Osteoblast (primary cell): Measurements from ENCODE around the gene TNNC1. TPM values are rescaled to one million over a fixed set of nuclear protein-coding genes. Genes with fewer than 3 reads are reported as not detected.
A peak's percentile ranks its signal among the peaks of the same experiment; 100 is the strongest.

Source experiments
- DNase-seq: peaks from one replicate; pipeline ENCODE4 v3.0.0; 2011; ENCODE audit warnings: low spot score, mixed read lengths; ENCODE audit not compliant: insufficient read length; ENCODE audit errors: missing footprints
- H2AFZ ChIP-seq: 2 replicates; pipeline ENCODE4 v1.6.0; 2011; ENCODE audit warnings: mild to moderate bottlenecking, low read length
- H3K27ac ChIP-seq: 2 replicates; pipeline ENCODE4 v1.5.1; 2011; ENCODE audit warnings: mild to moderate bottlenecking, low read depth, low read length, moderate library complexity
- H3K27me3 ChIP-seq: 2 replicates; pipeline ENCODE4 v1.6.0; 2012; ENCODE audit warnings: mild to moderate bottlenecking, control low read depth, inconsistent platforms, low read length, moderate library complexity; ENCODE audit not compliant: insufficient read depth
- H3K36me3 ChIP-seq: 2 replicates; pipeline ENCODE4 v1.5.1; 2011; ENCODE audit warnings: mild to moderate bottlenecking, low read length, control low read depth, moderate library complexity; ENCODE audit not compliant: insufficient read depth
- H3K4me1 ChIP-seq: 2 replicates; pipeline ENCODE4 v1.5.1; 2011; ENCODE audit warnings: mild to moderate bottlenecking, low read length, control low read depth, moderate library complexity; ENCODE audit not compliant: insufficient read depth
- H3K4me2 ChIP-seq: 2 replicates; pipeline ENCODE4 v1.6.0; 2011; ENCODE audit warnings: mild to moderate bottlenecking, low read length; ENCODE audit not compliant: insufficient read depth
- H3K4me3 ChIP-seq: fragments of 200-600 bp; sonication (generic); 3 replicates; pipeline ENCODE4 v1.5.1; 2012; ENCODE audit warnings: mild to moderate bottlenecking, low read length, inconsistent platforms; ENCODE audit not compliant: insufficient read depth
- H3K79me2 ChIP-seq: 2 replicates; pipeline ENCODE4 v1.6.0; 2012; ENCODE audit warnings: mild to moderate bottlenecking, low read length, control low read depth, inconsistent platforms; ENCODE audit not compliant: insufficient read depth
- H3K9me3 ChIP-seq: 2 replicates; pipeline ENCODE4 v1.5.1; 2011; ENCODE audit warnings: low read depth, low read length, control low read depth
- H4K20me1 ChIP-seq: 2 replicates; pipeline ENCODE4 v1.6.0; 2012; ENCODE audit warnings: mild to moderate bottlenecking, low read length, control low read depth; ENCODE audit not compliant: insufficient read depth
- total RNA-seq: library from RNA; depleted of rRNA; stranded (reverse); fragments of >200 nt; gene quantifications from 2 replicates; pipeline ENCODE4 v1.2.3, GENCODE V29; 2012
- TF ChIP-seq, protein P1 (sequence below): IDR thresholded peaks from 2 replicates; pipeline ENCODE4 v1.5.1; 2011; ENCODE audit warnings: mild to moderate bottlenecking, low read depth, low read length, moderate library complexity; ENCODE audit errors: extremely low read depth

TNNC1 gene
- total RNA-seq, 1 donor: 0.36 TPM

DNA sequence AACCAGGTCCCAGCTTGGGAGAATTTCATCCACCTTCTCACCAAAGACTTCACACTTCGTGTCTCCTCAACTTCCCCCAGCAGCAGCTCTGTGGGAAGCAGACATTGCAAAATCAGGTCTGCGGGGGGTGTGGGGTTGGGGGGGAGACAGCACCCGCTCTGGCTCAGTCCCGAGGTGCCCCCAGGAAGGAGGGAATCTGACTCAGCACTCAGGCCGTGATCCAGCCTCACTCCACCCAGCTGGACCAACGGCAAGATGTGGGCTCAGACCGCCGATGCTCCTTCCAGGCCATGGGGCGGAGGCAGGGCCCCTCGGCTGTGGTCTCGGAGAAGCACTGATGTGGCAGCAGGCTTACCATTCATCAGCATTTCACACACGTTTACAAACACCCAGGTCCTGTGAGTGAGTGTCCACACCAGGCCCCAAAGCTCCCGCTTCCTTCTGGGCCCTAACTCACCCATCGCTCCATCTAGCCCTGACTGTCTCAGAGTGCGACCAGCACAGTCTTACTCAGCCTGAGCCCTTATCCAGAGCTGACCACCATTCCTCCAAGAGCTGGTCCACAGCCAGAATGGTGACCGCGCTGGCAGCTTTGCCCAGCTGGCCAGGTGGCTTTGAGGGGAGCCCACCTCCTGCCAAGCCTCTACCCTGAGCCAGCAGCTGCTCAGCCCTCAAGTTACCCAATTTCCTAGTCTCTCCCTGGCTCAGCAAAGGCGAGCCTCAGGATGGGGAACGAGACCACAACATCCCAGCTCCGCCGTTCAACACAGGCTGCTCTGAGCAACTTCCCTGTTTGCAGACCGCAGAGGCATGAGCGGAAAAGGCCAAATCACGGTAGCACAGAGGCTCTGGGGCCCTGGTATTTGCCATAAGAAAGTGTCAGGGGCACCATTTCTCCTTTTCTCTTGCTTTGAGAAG, 44.6 kb upstream of the TNNC1 start:
- Histone ChIP-seq H3K4me3 (peak overlapping the region; percentile 23), H2AFZ (peak overlapping the region; percentile 81), H3K36me3 (no peaks in the 10 kb centered on the region), H3K27ac (peak overlapping the region; percentile 86), H4K20me1 (no peaks in the 10 kb centered on the region), H3K4me2 (peak overlapping the region; percentile 24), H3K79me2 (no peaks in the 10 kb centered on the region), H3K9me3 (no peaks in the 10 kb centered on the region), H3K4me1 (peaks cover 26% of the 10 kb centered on the region), H3K27me3 (no peaks in the 10 kb centered on the region)
- TF ChIP-seq, protein P1, sequence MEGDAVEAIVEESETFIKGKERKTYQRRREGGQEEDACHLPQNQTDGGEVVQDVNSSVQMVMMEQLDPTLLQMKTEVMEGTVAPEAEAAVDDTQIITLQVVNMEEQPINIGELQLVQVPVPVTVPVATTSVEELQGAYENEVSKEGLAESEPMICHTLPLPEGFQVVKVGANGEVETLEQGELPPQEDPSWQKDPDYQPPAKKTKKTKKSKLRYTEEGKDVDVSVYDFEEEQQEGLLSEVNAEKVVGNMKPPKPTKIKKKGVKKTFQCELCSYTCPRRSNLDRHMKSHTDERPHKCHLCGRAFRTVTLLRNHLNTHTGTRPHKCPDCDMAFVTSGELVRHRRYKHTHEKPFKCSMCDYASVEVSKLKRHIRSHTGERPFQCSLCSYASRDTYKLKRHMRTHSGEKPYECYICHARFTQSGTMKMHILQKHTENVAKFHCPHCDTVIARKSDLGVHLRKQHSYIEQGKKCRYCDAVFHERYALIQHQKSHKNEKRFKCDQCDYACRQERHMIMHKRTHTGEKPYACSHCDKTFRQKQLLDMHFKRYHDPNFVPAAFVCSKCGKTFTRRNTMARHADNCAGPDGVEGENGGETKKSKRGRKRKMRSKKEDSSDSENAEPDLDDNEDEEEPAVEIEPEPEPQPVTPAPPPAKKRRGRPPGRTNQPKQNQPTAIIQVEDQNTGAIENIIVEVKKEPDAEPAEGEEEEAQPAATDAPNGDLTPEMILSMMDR: no peak
- peak; percentile 98 for DNase-seq

DNA sequence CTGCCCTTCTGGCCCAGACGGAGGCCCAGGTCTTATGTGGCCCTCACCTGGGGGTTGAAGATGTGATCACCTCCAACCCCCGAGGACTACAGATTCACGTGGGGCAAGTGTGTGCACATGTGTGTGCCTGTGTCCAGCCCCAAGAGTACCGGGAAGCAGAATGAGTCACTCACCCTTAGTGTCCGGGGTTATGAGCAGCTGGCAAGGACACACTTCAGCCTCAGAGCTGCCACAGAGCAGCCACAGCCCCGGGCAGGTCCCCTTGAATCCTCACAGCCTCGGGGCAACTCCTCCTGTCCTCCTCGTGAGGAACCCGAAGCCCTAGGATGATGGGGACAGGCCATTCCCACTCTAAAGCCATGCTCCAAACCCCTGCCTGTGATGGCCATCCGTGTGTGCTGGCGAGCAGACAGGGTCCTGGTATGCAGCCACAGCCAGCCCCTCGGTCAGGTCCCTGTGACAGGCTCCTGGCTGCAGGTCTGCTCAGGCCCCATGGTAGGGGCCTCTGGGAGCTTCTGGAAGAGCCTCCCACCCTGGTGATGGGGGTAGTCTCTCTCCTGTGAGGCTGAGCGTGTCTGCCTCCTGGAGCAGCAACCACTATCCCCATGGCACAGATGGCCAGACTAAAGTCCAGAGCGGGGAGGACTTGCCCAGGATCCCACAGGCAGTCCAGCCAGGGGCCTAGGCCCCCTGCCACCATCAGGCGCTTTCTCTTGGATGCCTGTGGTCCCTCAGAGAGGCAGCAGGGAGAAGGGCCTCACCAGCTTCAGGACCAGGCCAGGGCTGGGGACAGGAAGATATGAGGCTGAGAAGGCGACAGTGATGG, 42.1 kb upstream of the TNNC1 start:
- Histone ChIP-seq H3K9me3 (no peaks in the 10 kb centered on the region), H2AFZ (no peak overlapping the region), H3K27me3 (no peaks in the 10 kb centered on the region), H3K4me3 (no peak overlapping the region), H3K27ac (no peak overlapping the region), H3K4me2 (no peak overlapping the region), H3K4me1 (peaks cover 26% of the 10 kb centered on the region), H3K79me2 (no peaks in the 10 kb centered on the region), H4K20me1 (peaks cover 5% of the 10 kb centered on the region), H3K36me3 (peaks cover 17% of the 10 kb centered on the region)
- no peak for DNase-seq
- TF ChIP-seq, protein P1: no peak

DNA sequence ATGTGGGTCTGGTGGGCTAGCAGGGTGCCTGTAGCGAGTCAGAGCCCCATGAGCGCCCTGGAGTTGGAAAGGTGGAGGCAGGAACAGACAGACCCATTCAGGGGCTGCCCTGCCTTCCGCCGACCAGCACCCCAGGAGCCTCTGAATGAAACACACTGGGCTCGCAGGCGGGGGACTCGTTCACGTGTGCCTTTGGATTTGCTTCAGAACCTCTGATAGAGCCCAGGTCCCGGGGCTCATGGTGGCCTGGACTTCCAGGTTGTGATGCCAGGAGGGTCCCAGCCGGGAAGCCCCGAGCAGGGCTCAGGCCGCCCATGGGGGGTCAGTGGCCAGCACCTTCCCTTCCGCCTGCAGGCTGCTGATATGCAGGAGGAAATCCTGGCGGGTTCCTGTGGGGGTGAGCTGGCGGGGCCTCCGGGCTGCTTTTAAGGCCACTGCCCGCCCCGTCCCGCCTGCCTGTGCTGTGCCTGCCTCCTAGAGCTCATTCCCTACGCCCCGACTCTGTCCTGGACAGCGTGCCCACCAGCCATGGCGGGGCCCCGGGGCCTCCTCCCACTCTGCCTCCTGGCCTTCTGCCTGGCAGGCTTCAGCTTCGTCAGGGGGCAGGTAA, 41.1 kb upstream of the TNNC1 start, which contains the start of gene STAB1:
STAB1 (plus strand) TSS at position 453 of the 610 bp plus-strand sequence; CDS start at position 529, 76 bp downstream.
- TF ChIP-seq, protein P1: no peak
- Histone ChIP-seq H3K27me3 (no peaks in the 10 kb centered on the region), H3K9me3 (no peaks in the 10 kb centered on the region), H3K4me2 (no peak within 1 kb of the TSS), H4K20me1 (peaks cover 8% of the 10 kb centered on the region), H2AFZ (no peak within 1 kb of the TSS), H3K4me1 (peaks cover 26% of the 10 kb centered on the region), H3K27ac (no peak within 1 kb of the TSS), H3K79me2 (no peaks in the 10 kb centered on the region), H3K36me3 (peaks cover 27% of the 10 kb centered on the region), H3K4me3 (no peak within 1 kb of the TSS)
- DNase-seq: no peak
